ENCODE data around the gene PAM. TPM values are rescaled to one million over a fixed set of nuclear protein-coding genes. Genes with fewer than 3 reads are reported as not detected.
A peak's percentile ranks its signal among the peaks of the same experiment; 100 is the strongest.

PAM gene
- total RNA-seq, 2 donors from 2014 or later = 2,512 to 4,531 TPM

DNA sequence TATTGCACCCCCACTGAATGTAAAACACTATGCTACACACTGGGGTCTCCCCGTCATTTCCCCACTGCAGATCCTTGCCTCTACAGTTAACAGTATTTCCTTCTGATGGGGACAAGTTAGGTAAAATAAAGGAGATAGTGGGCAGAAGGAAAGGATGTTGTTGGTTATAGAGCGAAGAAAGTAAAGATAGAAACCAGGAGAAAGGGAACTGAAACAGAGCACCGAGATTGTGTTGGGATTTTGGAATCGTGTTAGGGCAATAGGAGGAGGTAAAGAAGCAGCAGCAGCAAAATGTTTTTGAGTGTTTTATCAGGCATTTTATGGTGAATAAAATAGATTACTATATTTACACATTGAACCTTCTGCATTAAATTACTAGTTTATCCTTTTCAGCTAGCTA, 60.0 kb downstream of the PAM start:
- Histone ChIP-seq H3K36me3 (peaks cover 7% of the 10 kb centered on the region), H3K27me3 (no peaks in the 10 kb centered on the region), H3K4me1 (peaks cover 0 to 38% of the 10 kb centered on the region in 2 donors), H3K4me3 (no peak overlapping the region), H3K27ac (no peak overlapping the region), H3K9me3 (no peaks in the 10 kb centered on the region)
- no peak for DNase-seq (ENCODE audit: low spot score)
- TF ChIP-seq, protein P1, sequence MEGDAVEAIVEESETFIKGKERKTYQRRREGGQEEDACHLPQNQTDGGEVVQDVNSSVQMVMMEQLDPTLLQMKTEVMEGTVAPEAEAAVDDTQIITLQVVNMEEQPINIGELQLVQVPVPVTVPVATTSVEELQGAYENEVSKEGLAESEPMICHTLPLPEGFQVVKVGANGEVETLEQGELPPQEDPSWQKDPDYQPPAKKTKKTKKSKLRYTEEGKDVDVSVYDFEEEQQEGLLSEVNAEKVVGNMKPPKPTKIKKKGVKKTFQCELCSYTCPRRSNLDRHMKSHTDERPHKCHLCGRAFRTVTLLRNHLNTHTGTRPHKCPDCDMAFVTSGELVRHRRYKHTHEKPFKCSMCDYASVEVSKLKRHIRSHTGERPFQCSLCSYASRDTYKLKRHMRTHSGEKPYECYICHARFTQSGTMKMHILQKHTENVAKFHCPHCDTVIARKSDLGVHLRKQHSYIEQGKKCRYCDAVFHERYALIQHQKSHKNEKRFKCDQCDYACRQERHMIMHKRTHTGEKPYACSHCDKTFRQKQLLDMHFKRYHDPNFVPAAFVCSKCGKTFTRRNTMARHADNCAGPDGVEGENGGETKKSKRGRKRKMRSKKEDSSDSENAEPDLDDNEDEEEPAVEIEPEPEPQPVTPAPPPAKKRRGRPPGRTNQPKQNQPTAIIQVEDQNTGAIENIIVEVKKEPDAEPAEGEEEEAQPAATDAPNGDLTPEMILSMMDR (IDR thresholded peaks at IDR 0.05) = no peak

DNA sequence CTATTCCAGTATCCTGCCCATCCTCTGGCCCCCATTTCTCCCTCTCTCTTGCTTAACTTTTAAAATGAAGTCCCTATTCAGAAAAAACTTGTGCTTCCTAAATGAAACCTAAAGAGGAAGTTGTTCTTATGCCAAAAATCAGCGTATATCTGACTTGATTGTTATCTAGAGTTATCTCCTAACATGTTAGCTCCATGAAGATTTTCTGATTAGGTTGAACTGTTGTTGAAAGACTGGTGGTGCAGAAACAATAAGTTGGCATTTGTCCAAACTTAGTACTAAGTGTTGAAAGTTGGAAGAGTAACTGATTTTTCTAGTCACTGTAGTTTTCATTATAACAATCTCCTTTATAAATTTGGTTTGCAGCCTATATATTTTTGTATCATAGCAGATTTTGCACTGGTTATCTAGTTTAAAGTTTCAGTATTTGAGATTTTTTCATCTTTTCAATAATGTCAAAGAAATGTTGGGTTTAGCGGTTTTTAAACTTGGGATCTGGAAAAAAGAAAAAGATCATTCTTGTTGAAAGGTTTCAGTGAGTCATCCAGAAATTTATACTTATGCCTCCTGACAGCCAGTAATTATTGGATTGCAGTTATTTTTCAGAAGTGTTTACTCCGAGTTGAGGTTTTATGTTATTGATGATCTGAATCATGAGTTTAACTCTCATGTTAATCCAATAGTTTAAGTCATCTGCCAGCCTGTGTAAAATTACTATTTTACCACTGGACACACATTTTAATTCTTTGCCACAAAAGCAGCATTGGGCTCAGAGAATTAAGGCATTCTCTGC, 60.6 kb downstream of the PAM start:
- Histone ChIP-seq H3K27me3 (no peaks in the 10 kb centered on the region), H3K9me3 (no peaks in the 10 kb centered on the region), H3K4me1 (peaks cover 0 to 38% of the 10 kb centered on the region in 2 donors), H3K27ac (no peak overlapping the region), H3K36me3 (peaks cover 7% of the 10 kb centered on the region), H3K4me3 (no peak overlapping the region)
- DNase-seq (ENCODE audit: low spot score) = no peak
- TF ChIP-seq, protein P1 (IDR thresholded peaks at IDR 0.05) = no peak

DNA sequence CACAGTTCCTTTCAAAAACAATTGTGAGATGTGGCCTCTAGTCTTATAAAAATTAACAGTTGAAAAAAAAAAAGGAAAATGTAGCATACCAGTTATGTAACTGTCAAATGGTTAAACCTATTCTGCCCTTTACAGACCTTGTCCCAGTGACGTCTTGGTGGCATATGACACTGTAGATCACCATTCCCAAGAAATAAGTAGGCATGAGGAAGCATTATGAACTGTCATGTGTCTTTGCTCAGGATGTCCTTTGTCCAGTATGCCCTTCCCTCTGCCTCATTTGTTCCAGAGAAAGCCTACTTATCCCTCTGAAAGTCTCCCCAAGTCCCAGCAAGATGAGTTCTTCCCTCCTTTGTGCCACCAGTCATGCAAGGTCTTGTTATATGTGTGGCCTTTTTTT, 63.2 kb downstream of the PAM start:
- peak overlapping the region in 1 of 2 donors; percentile 36 for H3K27ac ChIP-seq
- no peaks in the 10 kb centered on the region for H3K27me3 ChIP-seq
- TF ChIP-seq, protein P1 (IDR thresholded peaks at IDR 0.05) = no peak
- no peak overlapping the region for H3K4me3 ChIP-seq
- H3K9me3 ChIP-seq = no peaks in the 10 kb centered on the region
- DNase-seq (ENCODE audit: low spot score) = no peak
- H3K36me3 ChIP-seq = no peaks in the 10 kb centered on the region
- peaks cover 0 to 36% of the 10 kb centered on the region in 2 donors for H3K4me1 ChIP-seq

DNA sequence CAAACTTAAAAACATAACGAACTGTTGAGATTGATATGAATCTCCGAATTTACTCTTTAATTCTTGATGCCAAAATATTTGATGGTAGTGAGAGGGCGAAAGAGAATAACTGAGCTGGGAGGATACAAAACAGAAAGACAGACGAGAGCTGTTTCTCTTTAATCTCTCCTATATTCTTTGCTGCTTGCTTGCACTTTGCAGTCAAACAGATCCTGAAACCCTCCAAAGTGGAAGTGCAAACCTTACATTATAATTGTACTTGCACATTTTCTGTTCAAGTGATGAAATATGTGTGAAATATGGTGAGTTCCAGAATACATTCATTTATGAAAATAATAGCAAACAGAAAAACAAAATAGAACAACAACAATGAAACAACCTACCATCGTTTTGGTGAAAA, 63.8 kb downstream of the PAM start:
- no peaks in the 10 kb centered on the region for H3K9me3 ChIP-seq
- DNase-seq (ENCODE audit: low spot score) = no peak
- no peaks in the 10 kb centered on the region for H3K36me3 ChIP-seq
- H3K27ac ChIP-seq = peak overlapping the region in 1 of 2 donors; percentile 36
- H3K4me1 ChIP-seq = peaks cover 0 to 36% of the 10 kb centered on the region in 2 donors
- no peaks in the 10 kb centered on the region for H3K27me3 ChIP-seq
- no peak overlapping the region for H3K4me3 ChIP-seq
- TF ChIP-seq, protein P1 (IDR thresholded peaks at IDR 0.05) = no peak

DNA sequence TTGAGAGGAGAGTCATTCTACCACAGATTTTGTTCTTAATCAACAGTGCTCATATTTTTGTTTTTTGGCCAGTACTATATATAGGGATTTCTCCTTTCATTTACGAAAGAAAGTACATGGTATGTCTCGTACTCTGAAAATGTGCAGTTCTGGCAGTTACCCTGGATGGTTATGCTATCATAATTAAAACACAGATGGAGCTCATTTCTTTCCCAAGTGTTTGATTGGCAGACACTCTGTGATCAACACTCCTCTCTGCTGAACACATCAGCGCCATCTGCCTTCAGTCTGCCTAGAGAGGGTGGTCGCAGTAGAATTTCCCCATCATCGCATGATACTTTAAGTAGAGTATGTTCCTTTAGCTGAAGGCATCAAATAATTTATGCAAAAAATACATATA, 64.5 kb downstream of the PAM start:
- no peak overlapping the region for H3K27ac ChIP-seq
- H3K9me3 ChIP-seq = no peaks in the 10 kb centered on the region
- no peak overlapping the region for H3K4me3 ChIP-seq
- peaks cover 0 to 34% of the 10 kb centered on the region in 2 donors for H3K4me1 ChIP-seq
- no peak for DNase-seq (ENCODE audit: low spot score)
- H3K27me3 ChIP-seq = no peaks in the 10 kb centered on the region
- TF ChIP-seq, protein P1 (IDR thresholded peaks at IDR 0.05) = no peak
- no peaks in the 10 kb centered on the region for H3K36me3 ChIP-seq
